Neural progenitor cell (in vitro differentiated cells): ENCODE data around the gene RCAN1. TPM values are rescaled to one million over a fixed set of nuclear protein-coding genes. Genes with fewer than 3 reads are reported as not detected.
"Not testable (repeated sequence)": the region's sequence is repeated elsewhere in the genome, so short reads cannot be mapped to it uniquely, and the experiment has no call there.

Experiments used
- DNase-seq: peaks from one replicate; pipeline ENCODE4 v3.0.0-alpha.2; 2016; ENCODE audit warnings: low spot score
- H2AFZ ChIP-seq: fragments of 200-600 bp; sonication (generic); replicated peaks from 2 replicates; pipeline ENCODE4 v1.6.1; 2016; ENCODE audit warnings: antibody characterized with exemption
- H3F3A ChIP-seq: fragments of 200-600 bp; sonication (generic); 2 replicates; pipeline ENCODE4 v1.6.1; 2016; ENCODE audit warnings: antibody characterized with exemption, low read depth
- H3K27ac ChIP-seq: fragments of 200-600 bp; sonication (generic); 2 replicates; pipeline ENCODE4 v1.5.1; 2016; ENCODE audit warnings: mild to moderate bottlenecking
- H3K27me3 ChIP-seq: fragments of 200-600 bp; sonication (generic); 2 replicates; pipeline ENCODE4 v1.6.1; 2016; ENCODE audit warnings: mild to moderate bottlenecking, moderate library complexity
- H3K36me3 ChIP-seq: fragments of 200-600 bp; sonication (generic); 2 replicates; pipeline ENCODE4 v1.5.1; 2016
- H3K4me1 ChIP-seq: fragments of 200-600 bp; sonication (generic); 2 replicates; pipeline ENCODE4 v1.6.1; 2016; ENCODE audit warnings: mixed run types
- H3K4me2 ChIP-seq: fragments of 200-600 bp; sonication (generic); 2 replicates; pipeline ENCODE4 v1.6.1; 2016
- H3K4me3 ChIP-seq: fragments of 200-600 bp; sonication (generic); 2 replicates; pipeline ENCODE4 v1.5.1; 2016
- H3K79me2 ChIP-seq: fragments of 200-600 bp; sonication (generic); 2 replicates; pipeline ENCODE4 v1.6.1; 2016; ENCODE audit warnings: low read depth
- H3K9ac ChIP-seq: fragments of 200-600 bp; sonication (generic); 2 replicates; pipeline ENCODE4 v1.6.1; 2016
- H3K9me3 ChIP-seq: fragments of 200-600 bp; sonication (generic); 2 replicates; pipeline ENCODE4 v1.5.1; 2016; ENCODE audit warnings: low read depth
- H4K20me1 ChIP-seq: fragments of 200-600 bp; sonication (generic); 2 replicates; pipeline ENCODE4 v1.6.1; 2016; ENCODE audit warnings: low read depth
- H3K27ac Mint-ChIP-seq: 3 replicates; pipeline ENCODE4 v1.8.0; 2021; ENCODE audit warnings: mixed read lengths
- H3K27me3 Mint-ChIP-seq: 2 replicates; pipeline ENCODE4 v1.8.0; 2022; ENCODE audit warnings: low read depth, mild to moderate bottlenecking, inconsistent platforms, moderate library complexity, mixed read lengths; ENCODE audit not compliant: insufficient read depth
- H3K36me3 Mint-ChIP-seq: 3 replicates; pipeline ENCODE4 v1.8.0; 2021; ENCODE audit warnings: mixed read lengths
- H3K4me1 Mint-ChIP-seq: 3 replicates; pipeline ENCODE4 v1.8.0; 2021; ENCODE audit warnings: mixed read lengths
- H3K4me3 Mint-ChIP-seq: 3 replicates; pipeline ENCODE4 v1.8.0; 2021; ENCODE audit warnings: mild to moderate bottlenecking, moderate library complexity, mixed read lengths
- H3K9me3 Mint-ChIP-seq: 3 replicates; pipeline ENCODE4 v1.8.0; 2020; ENCODE audit warnings: mixed read lengths
- CTCF ChIP-seq: fragments of 200-600 bp; sonication (generic); IDR thresholded peaks from 2 replicates; pipeline ENCODE4 v1.5.1; 2017; ENCODE audit warnings: antibody characterized with exemption, mild to moderate bottlenecking
- EZH2 ChIP-seq: fragments of 200-600 bp; sonication (generic); IDR thresholded peaks from 2 replicates; pipeline ENCODE4 v1.6.1; 2017; ENCODE audit warnings: antibody characterized with exemption, mild to moderate bottlenecking, moderate library complexity
- EZH2phosphoT487 ChIP-seq: fragments of 200-600 bp; sonication (generic); IDR thresholded peaks from 2 replicates; pipeline ENCODE4 v1.6.1; 2017; ENCODE audit warnings: antibody characterized with exemption
- total RNA-seq: library from RNA; depleted of rRNA; stranded (reverse); fragments of >200 nt; gene quantifications from 2 replicates; pipeline ENCODE4 v1.2.3, GENCODE V29; 2015; ENCODE audit warnings: low replicate concordance

The RCAN1 gene
- total RNA-seq, 1 donor from 2014 or later: 6.9 TPM

- Mint-ChIP-seq H3K27me3 (peaks cover 2% of the 10 kb centered on the region), H3K27ac (no peak overlapping the region), H3K36me3 (no peaks in the 10 kb centered on the region), H3K9me3 (peaks cover 2% of the 10 kb centered on the region), H3K4me3 (no peak overlapping the region), H3K4me1 (peaks cover 9% of the 10 kb centered on the region)
- Histone ChIP-seq H3K9ac (no peak overlapping the region), H3K4me3 (no peak overlapping the region), H2AFZ (no peak overlapping the region), H3K36me3 (no peaks in the 10 kb centered on the region), H3K27ac (no peak overlapping the region), H3F3A (no peaks in the 10 kb centered on the region), H3K4me2 (no peak overlapping the region), H3K4me1 (peaks cover under 1% of the 10 kb centered on the region), H3K9me3 (no peaks in the 10 kb centered on the region), H3K27me3 (no peaks in the 10 kb centered on the region), H3K79me2 (no peaks in the 10 kb centered on the region), H4K20me1 (no peaks in the 10 kb centered on the region)
- no peak for TF ChIP-seq EZH2phosphoT487
- TF ChIP-seq EZH2: no peak
- TF ChIP-seq CTCF: no peak
- no peak for DNase-seq
These were observed 49.7 kb downstream of the RCAN1 start for GRCh38 chr21:34565238-34565637.

GRCh38 chr21:34563370-34563769, 51.5 kb downstream of the RCAN1 start:
- not testable (repeated sequence) for H3K79me2 ChIP-seq, H3K4me1 Mint-ChIP-seq, H3K9ac ChIP-seq, H3K27me3 ChIP-seq, H3K36me3 ChIP-seq, H3K9me3 Mint-ChIP-seq, H2AFZ ChIP-seq, H3K4me3 Mint-ChIP-seq, H3K27ac ChIP-seq, H3K4me3 ChIP-seq, H3K9me3 ChIP-seq, DNase-seq, H3K27ac Mint-ChIP-seq, H3K4me2 ChIP-seq, H3K27me3 Mint-ChIP-seq, H3F3A ChIP-seq, H3K36me3 Mint-ChIP-seq, H4K20me1 ChIP-seq
- peaks cover 14% of the 10 kb centered on the region for H3K4me1 ChIP-seq

- Histone ChIP-seq H3K9ac (no peak overlapping the region), H3K79me2 (no peaks in the 10 kb centered on the region), H3K4me2 (no peak overlapping the region), H4K20me1 (no peaks in the 10 kb centered on the region), H3K4me3 (no peak overlapping the region), H2AFZ (no peak overlapping the region), H3K36me3 (no peaks in the 10 kb centered on the region), H3K9me3 (no peaks in the 10 kb centered on the region), H3K4me1 (peaks cover 17% of the 10 kb centered on the region), H3K27me3 (no peaks in the 10 kb centered on the region), H3K27ac (no peak overlapping the region), H3F3A (peaks cover 3% of the 10 kb centered on the region)
- Mint-ChIP-seq H3K4me1 (peaks cover 4% of the 10 kb centered on the region), H3K27ac (no peak overlapping the region), H3K27me3 (peaks cover under 1% of the 10 kb centered on the region), H3K4me3 (no peak overlapping the region), H3K9me3 (peaks cover 2% of the 10 kb centered on the region), H3K36me3 (no peaks in the 10 kb centered on the region)
- TF ChIP-seq EZH2 (no peak), CTCF (no peak), EZH2phosphoT487 (no peak)
- DNase-seq: no peak
These were observed 53.1 kb downstream of the RCAN1 start for GRCh38 chr21:34561806-34562205.

- Mint-ChIP-seq H3K9me3 (peaks cover 5% of the 10 kb centered on the region), H3K4me3 (no peak overlapping the region), H3K27ac (no peak overlapping the region), H3K4me1 (peaks cover 4% of the 10 kb centered on the region), H3K27me3 (no peaks in the 10 kb centered on the region), H3K36me3 (no peaks in the 10 kb centered on the region)
- H4K20me1 ChIP-seq: no peaks in the 10 kb centered on the region
- no peaks in the 10 kb centered on the region for H3K27me3 ChIP-seq
- peaks cover 17% of the 10 kb centered on the region for H3K4me1 ChIP-seq
- H3F3A ChIP-seq: peaks cover 3% of the 10 kb centered on the region
- H3K9me3 ChIP-seq: no peaks in the 10 kb centered on the region
- no peak overlapping the region for H3K27ac ChIP-seq
- no peak overlapping the region for H3K9ac ChIP-seq
- no peak overlapping the region for H3K4me3 ChIP-seq
- TF ChIP-seq EZH2phosphoT487 (no peak), CTCF (no peak), EZH2 (no peak)
- no peaks in the 10 kb centered on the region for H3K79me2 ChIP-seq
- DNase-seq: no peak
- H2AFZ ChIP-seq: no peak overlapping the region
- no peaks in the 10 kb centered on the region for H3K36me3 ChIP-seq
- no peak overlapping the region for H3K4me2 ChIP-seq
These were observed 54.3 kb downstream of the RCAN1 start for GRCh38 chr21:34560609-34561008.
